SH-SY5Y (cell line): ENCODE results near the gene OSBPL2.

Source experiments
- GATA2 ChIP-seq: IDR thresholded peaks from 2 replicates; pipeline ENCODE4 v1.6.1; 2011; ENCODE audit warnings: mild to moderate bottlenecking, low read depth, low read length
- GATA3 ChIP-seq: IDR thresholded peaks from 2 replicates; pipeline ENCODE4 v1.6.1; 2011; ENCODE audit warnings: low read depth, mild to moderate bottlenecking, low read length, moderate library complexity

- TF ChIP-seq GATA2 (no peak), GATA3 (no peak)
These were observed 82.4 kb downstream of the OSBPL2 start for GRCh38 chr20:62320581-62321354.
